AG10803 (cell line): ENCODE measurements around the gene MAGI1.

Source experiments
- DNase-seq: peaks from one replicate; pipeline ENCODE4 v3.0.0; 2010; ENCODE audit warnings: low read depth
- H3K4me3 ChIP-seq: 2 replicates; pipeline ENCODE4 v1.5.1; 2011; ENCODE audit warnings: mild to moderate bottlenecking, low read length, control low read depth
- CTCF ChIP-seq: conservative IDR thresholded peaks from 2 replicates; pipeline ENCODE4 v1.5.1; 2011; ENCODE audit warnings: mild to moderate bottlenecking, low read length, control low read depth, inconsistent platforms

The MAGI1 gene

GRCh38 chr3:65578861-65579260 is 459.9 kb downstream of the MAGI1 start:
- no peak for TF ChIP-seq CTCF
- DNase-seq, result no peak
- no peak overlapping the region for H3K4me3 ChIP-seq

GRCh38 chr3:65577843-65578430 is 460.8 kb downstream of the MAGI1 start:
- peak; percentile 50 for DNase-seq
- no peak overlapping the region for H3K4me3 ChIP-seq
- no peak for TF ChIP-seq CTCF

- TF ChIP-seq CTCF, result no peak
- H3K4me3 ChIP-seq, result no peak overlapping the region
- DNase-seq, result peak; percentile 18
These were observed 461.8 kb downstream of the MAGI1 start for GRCh38 chr3:65576966-65577365.

DNA sequence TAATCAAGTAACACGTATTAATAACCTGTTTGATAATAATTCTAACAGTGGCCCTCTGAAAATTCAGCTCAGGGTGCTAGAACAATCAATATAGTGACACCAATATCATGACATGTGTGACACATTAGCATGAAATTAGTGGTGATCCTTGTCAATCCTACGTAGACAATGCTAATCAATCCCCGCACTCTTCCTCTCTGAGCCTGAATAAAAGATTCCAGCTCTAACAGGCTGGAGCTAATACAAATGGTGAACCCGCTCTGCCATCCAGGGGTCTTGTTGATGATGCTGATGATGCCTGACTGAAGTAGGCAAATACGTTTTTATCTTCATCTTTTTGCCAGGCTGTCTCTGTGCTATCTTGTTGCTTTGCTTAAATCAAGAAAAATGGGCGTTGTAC is 462.5 kb downstream of the MAGI1 start:
- DNase-seq, result no peak
- no peak overlapping the region for H3K4me3 ChIP-seq
- no peak for TF ChIP-seq CTCF

GRCh38 chr3:65575376-65575840 is 463.3 kb downstream of the MAGI1 start:
- H3K4me3 ChIP-seq, result no peak overlapping the region
- no peak for TF ChIP-seq CTCF
- peak; percentile 74 for DNase-seq

DNA sequence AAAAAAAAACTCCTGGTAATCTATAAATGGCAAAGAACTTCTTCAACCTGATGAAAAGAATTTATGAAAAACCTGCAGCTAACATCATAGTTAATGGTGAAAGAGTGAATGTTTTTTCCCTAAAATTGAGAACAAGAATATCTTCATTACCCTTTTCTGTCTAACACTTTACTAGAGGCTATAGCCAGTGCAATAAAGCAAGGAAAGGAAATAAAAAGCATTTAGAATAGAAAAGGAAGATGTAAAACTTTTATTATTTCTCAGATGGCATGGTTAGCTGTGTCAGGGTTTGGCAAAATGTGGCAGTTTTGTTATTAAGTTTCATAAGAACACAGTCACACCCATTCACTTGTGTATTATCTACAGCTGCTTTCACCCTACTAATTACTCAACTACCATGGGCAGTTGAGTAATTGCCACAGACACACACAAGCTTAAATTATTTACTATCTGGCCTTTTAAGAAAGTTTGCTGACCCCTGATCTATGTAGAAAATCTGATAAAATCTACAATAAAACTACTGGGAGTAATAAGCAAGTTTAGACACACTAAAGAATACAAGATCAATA is 465.1 kb downstream of the MAGI1 start:
- TF ChIP-seq CTCF, result no peak
- DNase-seq, result no peak
- H3K4me3 ChIP-seq, result no peak overlapping the region

- H3K4me3 ChIP-seq, result no peak overlapping the region
- no peak for DNase-seq
- no peak for TF ChIP-seq CTCF
These were observed 466.4 kb downstream of the MAGI1 start for GRCh38 chr3:65572175-65572777.
